COLO829 (cell line): ENCODE results near the gene ADAMTSL3.
A peak's percentile ranks its signal among the peaks of the same experiment; 100 is the strongest.

Experiments used
- DNase-seq: peaks from one replicate; pipeline ENCODE4 v3.0.0; 2012; ENCODE audit warnings: low spot score

ADAMTSL3 gene

DNA sequence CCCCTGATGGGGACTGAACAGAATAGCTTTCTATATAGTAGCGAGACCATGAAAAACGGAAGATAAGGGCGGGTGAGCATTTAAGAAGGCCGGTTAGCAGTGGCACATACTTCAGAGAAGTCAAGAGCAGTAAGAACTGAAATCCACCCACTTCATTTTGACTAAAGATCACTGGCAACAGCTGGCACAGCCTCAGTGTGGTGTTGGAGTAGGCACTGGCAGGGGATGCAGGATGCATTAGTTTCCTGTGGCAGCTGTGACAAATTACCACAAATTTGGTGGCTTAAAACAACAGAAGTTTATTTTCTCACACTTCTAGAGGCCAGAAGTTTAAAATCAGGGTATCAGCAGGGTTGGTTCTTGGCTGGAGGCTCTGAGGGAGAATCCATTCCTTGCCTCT is 176.5 kb downstream of the ADAMTSL3 start:
- DNase-seq: no peak

DNA sequence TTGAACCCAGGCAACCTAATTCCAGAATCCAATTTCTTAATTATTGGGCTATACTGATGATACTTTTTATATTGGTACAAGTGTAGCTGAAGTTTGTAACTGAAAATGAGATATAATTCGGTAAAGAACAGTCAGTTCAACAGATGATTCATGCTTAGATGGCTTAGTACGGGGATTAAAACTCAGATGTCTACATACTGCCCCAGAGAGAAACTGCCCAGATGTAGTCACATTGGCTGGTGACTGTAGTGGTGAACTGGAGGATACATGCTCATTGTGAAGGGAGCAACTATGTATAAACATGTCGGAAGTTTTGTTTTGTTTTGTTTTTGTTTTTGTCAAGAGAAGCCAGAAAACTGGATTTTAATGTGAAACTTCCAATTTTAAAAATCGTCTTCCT is 179.6 kb downstream of the ADAMTSL3 start:
- DNase-seq: no peak

DNA sequence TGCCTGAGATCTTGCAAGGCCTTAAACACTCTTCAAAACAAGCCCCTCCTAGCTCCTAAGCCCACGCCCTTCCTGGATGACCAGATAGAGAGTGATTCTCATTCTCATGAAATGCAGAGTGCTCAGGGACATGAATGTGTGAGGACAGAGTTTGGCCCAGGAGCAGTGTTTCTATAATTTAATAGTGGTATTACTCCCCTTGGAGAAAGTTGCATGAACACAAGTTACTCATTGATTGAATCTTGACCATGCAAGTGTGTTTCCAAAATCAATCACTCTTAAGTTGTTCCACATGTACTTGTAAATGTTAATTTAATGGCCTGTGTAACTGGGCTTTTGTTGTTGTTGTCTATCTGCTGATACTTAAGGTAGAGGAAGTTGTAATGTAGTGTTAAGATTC is 181.6 kb downstream of the ADAMTSL3 start:
- DNase-seq: no peak

DNA sequence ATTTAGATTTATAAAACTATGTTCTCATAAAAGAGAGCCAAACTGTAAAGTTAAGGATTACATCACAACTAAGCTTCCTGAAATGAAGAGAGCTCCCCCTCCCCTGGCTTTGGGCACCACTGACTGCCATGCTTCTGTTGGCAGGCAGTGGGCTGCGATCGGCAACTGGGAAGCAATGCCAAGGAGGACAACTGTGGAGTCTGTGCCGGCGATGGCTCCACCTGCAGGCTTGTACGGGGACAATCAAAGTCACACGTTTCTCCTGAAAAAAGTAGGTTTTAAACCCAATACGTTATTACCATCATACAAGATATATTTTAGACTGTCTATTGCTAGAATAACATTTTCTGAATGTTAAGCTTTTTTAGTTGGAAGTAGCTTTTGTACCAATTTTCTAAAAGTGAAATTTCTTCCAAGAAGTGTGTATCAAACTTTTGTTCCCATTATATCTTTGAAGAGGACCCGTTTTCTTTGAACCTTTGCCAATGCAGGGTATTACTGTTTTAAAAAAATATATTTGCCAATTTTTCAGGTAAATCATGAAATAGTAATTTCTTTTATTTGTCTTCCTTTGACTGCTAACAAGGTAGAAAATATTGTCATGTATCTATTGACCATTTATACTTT is 184.1 kb downstream of the ADAMTSL3 start:
- peak; percentile 40 for DNase-seq

DNA sequence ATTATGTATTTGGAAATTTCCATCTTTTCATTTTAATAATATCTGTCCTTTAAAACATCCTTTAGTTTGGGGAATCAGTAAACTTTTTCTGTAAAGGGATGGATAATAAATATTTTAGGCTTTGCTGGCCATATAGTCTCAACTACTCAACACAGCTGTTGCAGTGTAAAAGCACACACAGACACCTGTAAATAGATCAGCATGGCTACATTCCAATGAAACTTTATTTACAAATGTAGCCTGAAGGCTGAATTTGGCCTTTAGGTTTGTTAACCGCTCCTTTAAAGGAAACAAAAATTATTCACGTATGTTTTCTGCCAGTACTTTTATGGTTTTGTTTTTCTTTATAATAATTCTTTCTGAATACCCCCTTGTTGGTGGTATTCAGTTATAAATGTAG is 184.8 kb downstream of the ADAMTSL3 start:
- no peak for DNase-seq

DNA sequence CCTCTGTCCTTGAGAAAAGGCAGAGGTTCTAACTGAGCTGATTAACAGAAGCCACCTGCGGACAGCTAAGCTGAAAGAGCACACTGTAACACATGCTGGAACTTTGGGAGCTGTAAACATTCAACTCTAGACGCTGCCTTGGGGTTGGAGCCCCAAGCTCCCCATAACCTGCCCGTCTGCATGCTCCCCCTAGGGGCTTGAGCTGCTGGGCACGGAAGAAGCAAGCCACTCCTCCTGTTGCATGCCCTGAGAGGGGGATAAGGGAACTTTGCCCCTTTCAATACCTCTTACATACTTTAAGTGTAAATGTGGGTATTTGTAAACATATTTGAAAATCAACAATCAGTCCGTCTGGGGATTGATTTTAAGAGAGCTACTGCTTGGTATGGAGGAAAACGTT is 188.4 kb downstream of the ADAMTSL3 start:
- DNase-seq: no peak

DNA sequence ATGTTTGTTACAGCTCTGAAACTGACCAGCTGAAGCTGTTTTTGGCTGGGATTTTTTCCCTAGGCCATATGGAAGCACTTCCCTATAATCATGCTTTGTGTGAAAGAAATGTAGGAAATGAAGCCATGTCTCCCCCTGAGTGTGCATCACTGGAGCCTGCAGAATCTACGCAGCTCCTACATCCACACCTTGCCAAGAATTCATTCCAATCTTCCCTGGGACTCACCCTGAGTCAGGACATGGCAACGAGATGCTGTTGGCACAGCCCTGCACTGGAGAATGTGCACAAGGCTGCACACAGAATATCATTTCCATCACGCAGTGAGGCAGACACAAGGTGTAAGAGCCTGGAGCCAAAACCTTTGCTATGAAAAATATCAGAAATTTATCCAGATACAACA is 189.5 kb downstream of the ADAMTSL3 start:
- DNase-seq: no peak

DNA sequence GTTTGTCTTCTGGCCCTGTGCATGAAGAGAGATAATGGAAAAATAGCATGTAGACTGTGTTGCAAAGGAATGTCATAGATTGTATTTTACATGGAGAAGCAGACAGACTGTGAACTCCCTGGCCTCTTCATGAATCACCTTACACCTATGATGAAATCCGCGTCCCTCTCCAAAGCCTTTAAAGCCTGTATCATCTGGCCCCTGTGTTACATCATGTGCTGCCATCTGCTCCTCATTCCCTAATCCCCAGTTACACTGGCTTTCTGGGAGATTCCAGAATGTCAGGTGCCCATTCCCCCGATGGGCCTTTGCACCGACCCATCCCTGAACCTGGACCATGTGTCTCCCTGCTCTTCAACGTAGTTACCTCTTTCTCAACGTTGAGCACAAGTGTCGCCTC is 190.8 kb downstream of the ADAMTSL3 start:
- no peak for DNase-seq

DNA sequence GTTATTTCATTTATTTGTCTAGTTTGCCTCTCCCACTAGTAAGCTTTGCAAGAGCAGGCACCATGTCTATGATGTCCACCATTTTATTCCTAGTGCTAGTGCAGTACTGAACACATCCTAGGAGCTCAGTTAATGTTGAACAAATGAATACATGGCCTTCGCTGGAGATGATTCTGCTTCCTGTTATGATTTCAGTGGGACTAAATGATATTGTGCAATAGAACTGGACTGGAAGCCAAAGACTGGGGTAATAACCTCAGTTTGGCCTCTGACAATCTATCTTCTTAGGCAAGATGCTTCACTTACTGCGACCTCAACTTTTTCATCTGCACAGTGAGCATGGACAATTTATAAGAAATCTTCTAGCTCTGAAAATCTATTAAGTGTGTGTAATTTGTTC is 191.3 kb downstream of the ADAMTSL3 start:
- DNase-seq: no peak

DNA sequence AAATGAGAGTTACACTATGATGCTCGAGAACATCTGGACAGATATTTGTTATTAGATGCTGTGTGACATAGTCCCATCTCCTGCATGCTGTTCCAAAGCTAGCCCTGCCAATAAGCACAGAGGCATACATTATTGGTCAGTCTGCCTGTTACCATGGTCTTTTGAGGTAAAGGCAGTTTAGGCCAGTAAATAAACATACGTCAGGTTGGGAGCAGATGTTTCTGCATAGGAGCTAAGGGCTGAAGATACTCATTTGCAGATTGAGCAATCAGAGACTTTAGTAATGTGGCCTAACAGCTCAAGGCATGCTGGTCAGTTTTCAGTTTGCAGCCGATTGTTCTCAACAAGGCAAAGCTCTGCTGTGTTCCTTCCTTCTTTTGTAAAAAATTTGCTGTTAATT is 192.9 kb downstream of the ADAMTSL3 start:
- no peak for DNase-seq

DNA sequence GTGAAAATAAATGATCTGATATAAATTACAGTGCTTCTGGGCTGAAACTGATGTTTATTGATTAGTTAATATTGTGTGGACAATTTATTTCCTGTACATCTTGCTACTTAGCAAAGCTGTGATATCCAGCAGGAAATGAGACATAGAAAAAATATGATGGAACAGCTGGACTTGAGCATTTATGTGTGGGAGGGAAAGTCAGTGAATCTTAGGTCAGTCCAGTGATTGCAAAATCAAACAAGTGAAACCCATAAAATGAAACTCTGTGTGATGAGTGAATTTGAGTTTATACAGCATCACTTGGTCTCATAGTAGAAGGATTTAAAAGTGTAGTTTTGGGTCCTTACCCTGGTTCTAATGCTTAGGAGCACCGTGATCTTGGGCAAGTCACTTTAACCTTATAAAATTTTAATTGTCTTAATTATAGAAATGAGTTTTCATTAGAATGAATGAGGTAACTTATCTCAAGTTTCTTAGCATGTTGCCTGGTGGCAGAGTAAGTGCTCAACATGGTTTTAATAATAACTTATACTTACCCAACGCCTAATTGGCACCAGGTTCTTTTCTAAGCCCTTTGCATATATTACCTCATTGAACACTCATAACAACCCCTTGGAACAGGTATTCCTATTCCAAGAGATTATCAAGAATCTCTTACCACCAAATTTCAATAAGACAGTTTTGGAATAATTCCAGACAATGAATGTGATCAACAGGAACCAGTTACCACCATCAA is 194.6 kb downstream of the ADAMTSL3 start:
- DNase-seq: peak; percentile 17

DNA sequence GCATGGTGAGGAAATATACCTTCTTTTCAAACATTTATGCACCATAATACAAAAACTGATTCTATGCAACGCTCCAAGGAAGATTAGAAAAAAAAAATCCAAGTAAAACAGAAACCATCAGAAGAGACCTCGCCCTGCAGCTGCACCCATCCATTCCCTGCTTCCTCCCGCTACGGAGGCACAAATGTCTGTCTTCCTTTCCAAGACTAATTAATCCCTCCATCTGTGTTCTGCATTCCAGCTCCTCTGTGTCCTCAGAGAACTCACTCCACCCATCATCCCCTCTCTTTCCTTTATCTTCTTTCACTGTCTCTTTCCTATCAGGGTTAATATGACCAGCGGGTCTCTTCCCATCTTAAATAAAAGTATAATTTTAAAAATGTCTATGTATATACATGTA is 196.1 kb downstream of the ADAMTSL3 start:
- no peak for DNase-seq

DNA sequence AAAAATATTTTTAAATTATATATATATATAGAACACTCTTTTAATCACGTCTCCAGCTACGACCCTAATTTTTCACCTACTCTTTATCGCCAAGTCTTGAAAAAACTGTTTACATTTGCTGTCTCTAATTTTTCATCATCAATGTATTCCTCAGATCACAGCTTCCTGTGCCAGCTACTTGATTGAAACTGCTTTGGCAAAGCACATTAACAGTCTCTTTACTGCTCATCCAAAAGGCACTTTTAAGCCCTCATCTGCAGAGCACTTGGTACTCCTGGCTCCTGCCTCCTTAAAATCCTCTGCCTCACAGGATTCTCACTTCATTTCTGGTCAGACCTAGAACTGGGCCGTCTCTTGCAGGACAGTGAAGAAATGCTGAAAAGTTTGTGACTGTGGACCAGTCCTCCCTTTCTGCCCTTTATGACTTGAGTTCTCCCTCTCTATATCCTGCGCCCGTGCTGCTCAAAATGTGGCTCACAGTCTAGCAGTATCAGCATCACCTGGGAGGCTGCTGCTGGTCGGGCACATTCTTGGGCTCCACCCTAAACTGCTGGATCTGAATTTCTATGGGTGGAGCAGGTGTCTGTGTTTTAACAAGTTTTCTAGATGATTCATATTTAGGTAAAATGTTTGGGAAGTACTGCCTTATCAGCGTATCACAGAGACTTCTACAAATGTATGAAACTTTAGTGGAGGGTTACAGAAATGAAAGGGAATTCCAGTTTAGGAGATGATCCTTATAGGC is 196.8 kb downstream of the ADAMTSL3 start:
- no peak for DNase-seq

DNA sequence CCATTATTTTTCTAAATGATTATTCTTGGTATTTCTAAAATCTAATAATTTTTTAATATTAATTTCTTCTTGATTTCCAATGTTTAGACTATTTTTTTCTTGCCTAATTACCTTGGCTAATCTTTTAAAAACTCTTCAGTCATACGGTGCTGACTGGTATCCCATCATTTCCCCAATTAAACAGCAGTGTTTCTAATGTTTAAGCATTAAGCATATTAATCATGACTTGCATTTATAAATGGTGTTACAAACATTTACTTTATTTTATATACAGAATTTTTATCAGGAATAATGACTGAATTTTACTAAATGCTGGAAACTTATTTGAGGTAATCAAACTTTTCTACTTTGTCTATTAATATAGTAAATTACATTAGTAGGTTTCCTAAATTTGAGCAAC is 199.3 kb downstream of the ADAMTSL3 start:
- DNase-seq: no peak

DNA sequence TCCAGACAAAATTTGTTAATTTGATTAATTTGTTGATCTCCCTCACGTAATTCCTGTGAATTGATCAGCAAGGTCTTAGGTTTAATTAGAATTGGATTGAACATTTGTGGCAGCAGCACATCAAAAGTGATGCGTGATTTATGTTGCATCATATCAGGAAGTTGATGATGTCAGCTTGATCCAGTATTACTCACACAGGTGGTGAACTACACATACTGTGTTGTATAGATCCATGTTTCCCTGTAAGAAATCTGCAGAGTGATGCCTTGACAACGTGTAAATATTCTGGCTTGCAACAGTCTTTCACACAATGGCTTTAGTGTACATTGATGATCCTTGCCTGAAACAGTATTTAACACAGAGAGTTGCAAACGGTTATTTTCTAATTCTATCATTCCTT is 200.4 kb downstream of the ADAMTSL3 start:
- peak; percentile 11 for DNase-seq

DNA sequence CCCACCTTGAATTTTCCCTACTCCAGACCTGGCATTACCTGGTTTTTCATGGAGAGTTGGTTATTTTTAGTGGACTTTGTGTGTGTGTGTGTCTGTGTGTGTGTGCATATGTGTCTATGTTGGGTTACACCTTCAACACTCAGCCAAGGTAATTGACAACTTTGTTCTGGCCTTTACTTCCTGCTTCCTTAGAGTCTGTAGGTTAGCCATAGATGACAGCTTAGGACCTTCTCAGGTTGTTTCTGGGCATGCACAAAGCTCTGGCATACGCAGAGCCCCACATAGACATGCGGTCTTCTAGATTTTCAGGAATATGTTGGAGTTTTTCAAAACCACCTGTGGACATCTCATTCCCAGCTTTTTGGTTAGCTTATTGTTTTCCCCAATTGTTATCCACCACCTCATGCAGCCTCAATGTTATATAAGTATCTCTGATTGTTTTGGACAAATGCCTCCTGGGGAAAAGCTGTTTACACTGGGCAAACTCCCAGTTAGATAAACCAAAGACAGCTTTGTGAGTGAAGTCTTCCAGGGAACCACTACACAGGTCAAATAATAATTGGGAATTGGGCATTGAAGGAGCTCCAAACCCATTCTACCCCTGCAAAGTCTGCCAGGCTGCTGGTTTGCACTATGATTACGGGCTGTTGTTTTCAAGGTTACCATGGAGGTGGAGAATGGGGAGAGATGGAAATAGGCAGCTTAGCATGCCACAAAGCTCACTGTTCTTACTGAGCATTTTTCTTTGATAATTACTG is 201.2 kb downstream of the ADAMTSL3 start:
- DNase-seq: no peak

DNA sequence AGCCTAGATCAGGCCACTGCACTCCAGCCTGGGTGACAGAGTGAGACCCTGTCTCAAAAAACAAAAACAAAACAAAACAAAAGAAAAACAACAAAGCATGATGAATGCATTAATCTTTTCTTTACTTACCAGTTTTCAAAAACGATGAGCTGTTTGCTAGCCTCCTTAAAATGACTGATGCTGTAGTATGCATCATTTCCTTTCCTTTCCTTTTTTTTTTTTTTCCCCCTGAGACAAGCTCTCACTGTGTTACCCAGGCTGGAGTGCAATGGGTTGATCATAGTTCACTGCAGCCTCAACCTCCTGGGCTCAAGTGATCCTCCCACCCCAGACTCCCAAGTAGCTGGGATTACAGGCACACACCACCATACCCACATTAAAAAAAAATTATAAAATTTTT is 202.0 kb downstream of the ADAMTSL3 start:
- no peak for DNase-seq

DNA sequence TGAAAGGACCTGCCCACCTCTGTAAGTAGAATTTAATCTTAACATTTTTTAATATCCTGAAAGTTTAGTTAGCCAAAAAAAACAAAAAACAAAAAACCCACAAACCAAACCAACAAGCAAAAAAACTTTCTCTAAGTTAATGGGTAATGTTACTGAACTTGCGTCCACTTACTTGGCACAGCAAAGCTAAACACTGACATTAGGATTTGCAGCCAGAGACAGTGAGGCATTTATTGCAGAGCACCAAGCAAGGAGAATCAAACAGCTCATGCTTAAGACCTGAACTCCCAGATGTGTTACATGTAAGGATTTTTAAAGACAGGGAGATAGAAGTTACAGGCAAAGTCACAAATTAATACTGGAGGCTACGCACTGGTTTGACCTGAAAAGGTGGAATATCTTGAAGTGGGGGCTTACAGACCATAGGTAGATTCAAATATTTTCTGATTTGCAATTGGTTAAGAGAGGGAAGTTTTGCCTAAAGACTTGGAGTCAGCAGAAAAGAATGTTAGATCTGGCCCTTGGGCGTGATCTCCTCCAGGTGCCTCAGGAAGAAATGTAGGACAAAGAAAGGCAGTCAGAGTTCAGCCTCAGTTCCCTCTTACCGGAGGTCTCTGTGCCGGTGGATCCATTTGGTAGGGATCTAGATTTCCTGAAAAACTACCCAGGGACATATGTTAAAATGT is 205.0 kb downstream of the ADAMTSL3 start:
- DNase-seq: no peak

DNA sequence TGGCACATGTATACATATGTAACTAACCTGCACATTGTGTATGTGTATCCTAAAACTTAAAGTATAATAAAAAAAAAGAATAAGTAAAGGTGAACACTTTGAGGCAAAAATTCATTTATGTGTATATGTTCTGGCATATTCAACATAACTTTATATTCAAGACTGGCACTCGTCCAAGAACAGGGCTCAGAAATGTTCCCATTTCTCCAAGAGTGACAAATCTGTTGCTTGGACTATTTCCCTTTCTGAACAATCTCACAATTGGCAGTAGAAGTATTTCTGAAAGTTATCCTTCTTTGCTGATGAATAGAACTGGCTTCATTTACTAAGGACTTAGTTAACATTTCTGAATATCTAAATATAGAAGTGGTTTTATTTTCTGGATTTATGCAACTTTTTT is 212.8 kb downstream of the ADAMTSL3 start:
- no peak for DNase-seq

DNA sequence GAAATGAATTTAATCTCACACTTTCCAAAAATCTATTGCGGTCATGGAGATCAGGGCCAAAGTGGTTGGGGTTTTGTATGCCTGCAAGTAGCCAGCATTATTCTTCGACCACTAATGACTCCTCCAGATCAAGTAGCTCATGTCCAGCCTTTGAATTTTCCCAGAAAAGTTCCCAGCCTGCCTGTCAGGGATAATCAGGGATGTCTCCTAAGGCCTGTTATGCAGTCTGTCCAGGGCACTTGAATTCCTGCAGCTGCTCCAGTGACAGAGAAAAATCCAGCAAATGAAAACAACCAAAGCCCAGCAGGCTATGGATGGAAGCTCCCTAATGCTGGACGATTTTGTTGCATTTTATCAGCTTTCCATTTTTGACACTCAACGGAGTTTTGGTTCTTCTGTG is 215.4 kb downstream of the ADAMTSL3 start:
- DNase-seq: no peak

DNA sequence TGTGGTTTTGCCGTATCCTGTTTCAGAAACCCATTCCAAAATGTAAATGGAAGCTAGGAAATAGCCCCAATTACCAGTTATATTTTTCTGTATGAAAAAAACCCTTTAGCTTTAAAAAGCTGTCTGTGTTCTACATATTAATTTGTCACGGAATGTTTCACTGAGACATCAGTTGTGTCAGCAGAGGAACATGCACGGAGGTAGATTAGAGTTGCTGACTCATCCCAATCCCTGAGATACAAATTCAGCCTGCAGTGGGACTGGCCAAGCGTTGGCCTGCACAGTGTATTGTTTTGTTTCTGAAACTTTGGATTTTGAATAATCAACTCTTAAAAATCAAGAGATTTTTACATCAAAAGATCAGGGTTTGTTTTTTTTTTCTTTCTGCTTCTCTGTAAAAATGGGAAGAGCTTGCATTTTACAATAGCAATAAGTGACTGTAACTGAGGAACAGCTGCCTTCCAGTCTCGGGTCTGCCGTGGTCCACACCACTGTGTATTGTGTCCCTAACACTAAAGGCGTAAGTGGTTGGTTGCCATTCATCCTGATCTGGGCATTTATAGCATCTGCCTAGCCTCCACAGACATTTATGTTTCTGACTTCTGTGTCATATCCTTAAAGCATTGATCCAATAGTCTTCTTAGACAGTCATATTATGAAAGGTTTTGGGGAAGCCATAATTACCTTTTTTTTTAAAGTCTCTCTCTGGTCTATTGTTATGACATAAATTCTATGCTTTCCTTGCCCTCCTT is 218.1 kb downstream of the ADAMTSL3 start:
- DNase-seq: peak; percentile 49
